ENCODE measurements around the gene NUP205.
"Not testable (repeated sequence)": the region's sequence is repeated elsewhere in the genome, so short reads cannot be mapped to it uniquely, and the experiment has no call there.

NUP205 gene

DNA sequence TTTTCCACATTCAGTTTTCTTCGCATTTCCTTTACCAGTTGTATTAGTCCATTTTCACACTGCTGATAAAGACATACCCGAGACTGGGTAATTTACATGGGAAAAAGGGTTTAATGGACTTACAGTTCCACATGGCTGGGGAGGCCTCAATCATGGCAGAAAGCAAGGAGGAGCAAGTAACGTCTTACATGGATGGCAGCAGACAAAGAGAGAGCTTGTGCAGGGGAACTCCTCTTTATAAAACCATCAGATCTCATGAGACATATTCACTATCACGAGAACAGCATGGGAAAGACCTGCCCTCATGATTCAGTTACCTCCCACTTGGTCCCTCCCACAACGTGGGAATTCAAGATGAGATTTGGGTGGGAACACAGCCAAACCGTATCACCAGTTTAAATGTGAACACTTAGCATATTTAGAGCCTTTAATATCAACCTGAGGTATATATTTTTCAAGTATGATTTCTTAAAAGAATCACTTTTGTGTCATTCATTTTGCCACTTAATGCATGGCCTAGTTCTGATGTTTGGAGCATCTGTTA is 111.2 kb downstream of the NUP205 start:
- DNase-seq = not testable (repeated sequence)

DNA sequence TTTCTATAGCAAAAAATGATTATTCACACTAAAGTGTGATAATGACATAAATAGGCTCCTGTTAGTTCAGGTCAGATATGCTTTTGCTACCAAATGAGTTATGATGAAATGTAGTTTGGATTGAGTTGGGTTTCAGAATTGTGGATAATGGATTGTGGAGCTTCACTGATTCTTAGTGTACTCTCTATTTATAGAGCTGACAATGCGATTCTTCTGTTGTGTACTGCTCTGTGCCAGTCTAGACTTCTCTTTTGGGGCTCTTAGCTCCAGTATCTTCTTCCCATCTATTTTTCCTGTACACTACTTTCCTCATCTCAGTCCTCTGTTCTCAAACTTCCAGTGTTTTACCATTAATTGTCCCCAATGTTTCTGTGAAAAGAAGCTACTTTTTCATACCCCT is 112.1 kb downstream of the NUP205 start:
- DNase-seq = no peak

- no peak for DNase-seq
Measured at GRCh38 chr7:135670179-135670578, 112.5 kb downstream of the NUP205 start.

DNA sequence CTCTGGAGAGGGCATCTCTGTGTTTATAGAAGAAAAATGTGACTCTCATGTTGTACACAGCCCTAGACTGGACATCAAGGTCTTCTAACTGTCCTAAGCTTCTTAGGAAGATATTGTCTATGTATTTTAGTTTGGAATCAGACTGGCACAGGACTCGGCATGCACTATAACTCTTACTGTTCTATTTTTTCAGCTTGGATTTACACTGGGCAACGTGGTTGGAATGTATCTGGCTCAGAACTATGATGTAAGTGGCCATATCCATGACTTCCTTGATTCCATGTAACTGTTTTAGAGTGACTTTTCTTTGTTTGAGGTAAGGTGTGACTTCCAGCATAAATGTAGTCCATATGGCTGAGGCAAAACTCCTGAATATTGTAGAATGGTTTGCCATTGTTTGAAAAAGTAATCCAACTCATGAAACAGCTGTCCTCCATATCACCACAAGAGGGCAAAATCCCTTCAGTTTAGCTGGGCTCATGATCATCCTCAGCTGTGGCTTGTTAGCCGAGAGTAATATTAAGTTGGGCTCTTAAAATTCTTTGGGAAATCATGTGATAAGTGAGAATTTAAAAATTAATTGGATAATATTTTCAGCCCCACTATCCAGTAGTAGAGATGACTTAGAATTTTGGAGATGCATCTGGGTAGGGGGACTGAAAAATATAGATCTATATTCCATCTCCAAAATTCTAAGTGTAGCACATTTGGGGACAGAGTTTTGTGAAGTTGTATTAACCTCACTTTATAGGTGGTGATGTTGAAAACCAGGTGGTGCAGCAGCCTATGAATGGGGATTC is 115.0 kb downstream of the NUP205 start:
- DNase-seq = peak; percentile 25

- DNase-seq = no peak
Measured at GRCh38 chr7:135673360-135673706, 115.6 kb downstream of the NUP205 start.

GRCh38 chr7:135678612-135679575 is 121.2 kb downstream of the NUP205 start:
- DNase-seq = no peak

DNA sequence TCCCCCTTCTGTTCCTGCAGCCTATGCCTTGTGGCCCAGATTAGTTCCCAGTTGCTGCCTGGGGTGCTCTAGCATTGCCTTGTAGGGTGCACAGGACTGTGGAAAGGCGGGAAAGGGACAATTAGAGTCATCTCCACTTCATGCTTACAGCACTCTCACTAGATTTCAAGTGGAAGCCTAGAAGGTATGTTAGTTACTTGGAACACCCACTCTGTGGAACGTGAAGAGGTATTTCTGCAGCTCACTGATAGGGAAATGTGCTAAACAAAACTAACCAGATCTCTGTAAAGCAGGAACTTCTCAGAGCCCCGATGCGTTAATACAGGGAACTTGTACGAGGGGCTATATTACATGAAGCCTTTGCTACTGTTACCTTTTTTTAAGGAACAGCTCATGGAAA is 124.0 kb downstream of the NUP205 start:
- DNase-seq = no peak

DNA sequence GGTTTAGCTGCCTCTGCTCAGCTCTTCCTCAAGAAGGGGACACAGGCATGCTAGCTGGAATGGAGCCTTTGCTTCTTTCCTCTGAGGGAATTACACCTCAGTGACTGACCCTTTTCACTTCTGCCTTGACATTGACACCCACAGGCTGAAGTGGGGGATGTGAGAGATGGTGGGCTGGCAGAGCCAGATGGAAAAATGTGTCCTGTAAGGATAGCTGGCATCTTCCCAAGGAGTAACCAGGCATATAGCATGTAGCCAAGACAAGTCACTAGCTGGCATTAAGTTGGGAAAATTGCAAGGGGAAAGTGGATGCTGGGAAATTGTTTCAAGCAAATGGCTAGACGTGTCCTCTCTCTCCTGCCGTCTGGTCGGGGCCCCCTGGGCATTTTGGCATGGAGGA is 124.5 kb downstream of the NUP205 start:
- DNase-seq = no peak

GRCh38 chr7:135683609-135684008 is 125.9 kb downstream of the NUP205 start:
- DNase-seq = no peak

DNA sequence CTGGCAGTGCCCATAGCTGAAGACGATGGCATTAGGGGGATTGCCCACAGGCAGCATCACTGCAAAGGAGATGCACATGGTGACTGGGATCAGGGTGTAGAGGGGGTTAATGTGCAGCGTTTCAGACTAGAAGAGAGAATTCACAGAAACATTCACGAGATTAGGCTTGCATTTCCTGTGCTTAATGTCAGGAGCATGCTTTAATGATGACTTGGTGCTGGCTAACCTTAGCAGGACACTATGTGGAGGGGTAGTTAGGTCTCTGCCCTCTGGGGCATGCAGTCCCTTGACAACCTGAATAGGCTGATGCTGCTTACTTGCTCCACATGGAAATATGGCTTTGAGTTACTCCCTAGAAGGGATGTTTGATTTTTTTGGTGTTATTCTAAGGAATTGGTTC is 126.4 kb downstream of the NUP205 start:
- DNase-seq = no peak

- DNase-seq = no peak
Measured at GRCh38 chr7:135684699-135685098, 127.0 kb downstream of the NUP205 start.

DNA sequence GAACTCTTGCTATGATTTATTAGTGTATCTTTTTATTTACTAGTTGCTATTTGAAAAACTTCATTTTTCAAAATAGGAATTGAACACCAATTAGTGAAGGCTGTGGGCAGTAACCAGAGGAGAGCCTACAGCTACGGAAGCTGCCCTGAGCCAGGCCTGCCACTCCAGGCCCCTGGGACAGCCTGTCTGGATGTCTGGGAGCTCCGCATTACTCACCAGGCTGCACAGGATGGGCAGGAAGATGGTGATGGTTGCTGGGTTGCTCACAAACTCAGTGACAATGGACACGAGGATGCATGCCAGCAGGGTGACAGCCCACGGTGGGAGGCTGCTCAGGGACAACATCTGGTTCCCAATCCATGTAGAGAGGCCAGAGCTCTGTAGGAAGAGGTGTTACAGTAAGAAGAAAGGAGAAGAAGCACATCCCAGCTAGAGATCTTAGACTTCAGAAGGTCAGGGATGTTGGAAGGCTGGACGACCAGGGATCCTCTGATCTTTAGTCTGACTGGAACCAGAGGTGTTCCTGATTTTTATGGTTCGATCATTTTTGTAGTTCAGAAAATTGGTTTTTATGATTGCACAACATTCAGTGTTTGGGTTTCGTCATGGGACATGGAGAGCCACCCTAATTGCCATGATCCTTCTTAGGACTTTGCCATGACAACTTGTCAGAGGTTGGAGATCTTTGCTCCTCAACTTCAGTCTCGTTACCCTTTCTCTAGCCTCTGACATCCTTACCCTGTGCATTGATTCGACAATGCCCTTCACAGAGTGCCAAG is 127.8 kb downstream of the NUP205 start:
- no peak for DNase-seq

DNA sequence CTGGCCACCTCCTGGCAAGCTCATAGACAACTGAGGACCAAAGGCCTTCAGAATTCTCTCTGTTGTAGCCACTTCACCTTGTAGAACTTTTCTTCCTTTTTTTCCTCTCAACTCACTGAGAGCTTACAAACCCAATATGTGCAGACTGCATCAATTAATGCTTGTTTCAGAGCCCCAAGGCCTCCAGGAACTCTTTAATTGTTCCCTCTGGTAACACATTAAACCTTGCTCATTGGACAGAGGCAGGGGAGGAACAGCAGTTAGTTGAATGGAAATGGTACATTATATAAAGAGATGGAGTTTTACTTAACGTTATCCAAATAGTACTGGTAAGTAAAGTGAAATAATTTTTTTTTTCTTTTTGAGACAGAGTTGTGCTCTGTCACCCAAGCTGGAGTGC is 129.7 kb downstream of the NUP205 start:
- no peak for DNase-seq

- no peak for DNase-seq
Measured at GRCh38 chr7:135690566-135690965, 132.8 kb downstream of the NUP205 start.

DNA sequence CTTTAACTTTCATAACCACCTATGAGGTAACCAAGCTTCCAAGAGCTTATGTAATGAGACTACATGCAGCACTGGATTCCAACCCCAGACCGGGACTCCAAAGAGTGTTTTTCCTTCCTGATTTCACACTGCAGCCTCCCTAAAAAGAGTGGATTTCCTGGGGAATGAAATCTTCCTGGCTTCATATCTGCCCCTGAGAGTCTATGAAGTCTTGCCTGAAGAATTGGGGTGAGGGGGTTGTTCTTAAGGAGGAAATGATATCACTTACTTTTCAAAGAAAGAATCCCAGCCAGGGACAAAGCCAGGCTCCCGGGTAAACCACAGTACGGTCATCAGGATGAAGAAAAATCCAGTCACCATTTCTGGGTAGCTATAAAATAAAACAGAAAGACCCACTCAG is 134.3 kb downstream of the NUP205 start:
- DNase-seq = no peak

DNA sequence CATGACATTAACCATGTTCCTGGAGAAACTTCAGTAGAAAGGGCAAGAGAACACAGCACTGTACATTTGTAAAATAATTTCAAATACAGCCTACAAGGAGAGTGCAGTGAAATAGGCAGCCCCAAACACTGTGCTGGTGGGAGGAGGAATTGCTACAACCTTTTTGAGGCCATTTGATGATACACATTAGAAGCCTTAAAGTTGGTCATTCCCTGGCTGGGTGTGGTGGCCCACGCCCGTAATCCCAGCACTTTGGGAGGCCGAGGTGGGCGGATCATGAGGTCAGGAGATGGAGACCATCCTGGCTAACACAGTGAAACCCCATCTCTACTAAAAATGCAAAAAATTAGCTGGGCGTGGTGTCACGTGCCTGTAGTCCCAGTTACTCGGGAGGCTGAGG is 134.9 kb downstream of the NUP205 start:
- not testable (repeated sequence) for DNase-seq

DNA sequence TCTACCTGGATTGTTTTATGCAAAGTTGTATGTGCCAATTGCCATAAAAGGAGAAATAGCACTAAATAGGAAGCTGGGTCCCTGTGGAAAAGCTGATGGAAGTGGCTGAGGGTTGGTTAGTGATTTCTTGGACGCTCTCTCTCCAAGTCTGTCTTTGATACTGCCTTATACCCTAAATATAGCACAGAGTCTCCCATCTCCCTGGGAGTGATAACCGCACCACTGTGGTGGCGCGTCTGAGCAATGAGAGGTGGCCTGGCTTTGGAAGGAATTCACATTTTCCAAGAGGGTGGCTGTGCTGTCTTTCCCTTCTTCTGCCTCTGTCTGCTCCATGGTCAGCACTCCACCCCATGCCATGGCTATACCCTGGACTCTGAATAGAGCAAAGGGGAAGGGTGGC is 135.8 kb downstream of the NUP205 start:
- DNase-seq = no peak

DNA sequence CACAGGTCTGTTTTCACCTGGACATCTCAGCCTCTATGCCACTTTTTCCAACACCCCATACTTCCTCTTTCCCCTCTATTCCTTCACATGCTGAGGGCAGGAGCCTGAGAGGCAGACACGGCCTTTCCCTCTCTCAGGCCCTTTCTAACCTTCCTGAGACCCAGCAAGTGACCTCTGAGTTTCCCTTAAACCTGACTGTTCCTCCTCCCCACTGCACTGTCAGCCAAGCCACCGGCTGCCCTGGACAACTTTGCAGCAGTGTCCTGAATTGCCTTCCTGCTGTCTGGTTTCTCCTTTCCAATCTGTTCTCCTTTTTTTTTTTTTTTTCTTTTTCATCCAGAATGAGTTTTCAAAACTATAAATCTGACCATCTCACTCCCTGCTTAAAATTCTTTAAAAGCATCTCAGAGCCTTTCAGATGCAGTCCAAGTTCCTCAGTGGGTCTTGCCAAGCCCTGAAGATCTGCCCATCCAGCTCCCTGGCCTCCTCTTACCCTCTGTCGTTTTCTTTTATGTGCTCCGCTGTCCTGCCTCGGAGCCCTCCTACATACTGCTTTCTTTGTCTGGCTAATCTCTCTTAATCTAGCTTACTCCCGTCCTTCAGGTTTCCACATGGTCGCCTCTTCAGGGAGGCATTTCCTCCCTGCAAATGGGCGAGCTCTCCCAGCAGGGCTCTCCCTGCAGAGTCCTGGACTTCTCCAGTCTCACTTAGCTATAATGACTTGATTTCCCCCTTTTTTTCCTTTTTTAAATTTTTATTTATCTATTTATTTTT is 139.7 kb downstream of the NUP205 start:
- no peak for DNase-seq

Data from retina (tissue), 1 donor.